HG03045 (cell line): Measurements from ENCODE around the gene SMIM13.

Experiments used
- ATAC-seq: cut with Tn5 transposase; IDR thresholded peaks from one replicate; pipeline ENCODE4 v1.9.1; 2021; ENCODE audit warnings: mild to moderate bottlenecking, moderate library complexity; ENCODE audit not compliant: unreplicated experiment

The SMIM13 gene

DNA sequence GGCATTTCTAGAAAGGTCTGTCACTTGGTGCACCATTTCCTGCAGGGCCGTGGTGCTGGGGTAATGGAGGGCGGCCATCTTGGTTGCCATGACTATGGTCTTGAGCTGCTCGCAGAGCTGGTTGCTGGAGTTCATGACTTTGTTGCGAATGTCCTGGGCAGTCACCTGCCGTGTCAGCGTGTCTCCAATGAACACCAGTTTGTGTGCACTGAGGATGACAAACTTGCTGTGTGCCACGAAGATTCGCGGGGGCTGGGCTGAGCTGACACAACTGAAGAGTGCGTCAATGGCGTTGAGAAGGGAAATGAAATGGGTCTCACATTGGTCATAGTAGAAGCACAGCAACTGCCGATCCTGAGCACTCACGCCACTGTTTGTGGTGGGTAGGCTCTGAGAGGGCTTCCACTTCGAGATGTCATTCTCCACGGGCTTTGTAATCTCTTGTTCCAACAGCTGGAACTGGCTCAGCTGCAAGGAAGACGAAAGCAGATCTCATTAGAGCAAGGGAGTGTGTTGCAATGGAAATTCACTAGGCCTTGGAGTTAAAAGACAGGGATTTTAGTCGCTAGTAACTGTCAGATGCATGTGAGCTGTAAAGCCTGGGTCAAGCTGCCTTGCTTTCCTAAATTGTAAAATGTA lies 91.7 kb downstream of the SMIM13 start:
- no peak for ATAC-seq

GRCh38 chr6:11187301-11187700 lies 93.7 kb downstream of the SMIM13 start:
- ATAC-seq, result no peak
